ENCODE results near the gene OSTF1.

GRCh38 chr9:75140261-75140660 is 51.9 kb downstream of the OSTF1 start:
- TF ChIP-seq CTCF (conservative IDR thresholded peaks at IDR 0.05 in 1 of 2, IDR thresholded peaks at IDR 0.05 in 1 of 2; ENCODE audit: low read depth in 1 of 2, low read length in 2 of 2) (no peak), EZH2 (IDR thresholded peaks at IDR 0.05; ENCODE audit: low read length, missing control alignments) (no peak)
